Measurements from ENCODE around the gene METTL22.

The METTL22 gene

GRCh38 chr16:8661703-8662102 is 40.2 kb downstream of the METTL22 start:
- in situ Hi-C loops (cut with HindIII; ENCODE audit: low sequenced_read_pairs) = no loop called here

- in situ Hi-C loops (cut with HindIII; ENCODE audit: low sequenced_read_pairs) = no loop called here
Observed at GRCh38 chr16:8663192-8664089, 41.9 kb downstream of the METTL22 start.

- in situ Hi-C loops (cut with HindIII; ENCODE audit: low sequenced_read_pairs) = no loop called here
Observed at GRCh38 chr16:8665529-8665928, 44.0 kb downstream of the METTL22 start.

GRCh38 chr16:8667492-8667891 is 46.0 kb downstream of the METTL22 start:
- in situ Hi-C loops (cut with HindIII; ENCODE audit: low sequenced_read_pairs) = no loop called here

- in situ Hi-C loops (cut with HindIII; ENCODE audit: low sequenced_read_pairs) = no loop called here
Observed at GRCh38 chr16:8668113-8668512, 46.6 kb downstream of the METTL22 start.

GRCh38 chr16:8669481-8669880 is 48.0 kb downstream of the METTL22 start:
- in situ Hi-C loops (cut with HindIII; ENCODE audit: low sequenced_read_pairs) = no loop called here

- in situ Hi-C loops (cut with HindIII; ENCODE audit: low sequenced_read_pairs) = no loop called here
Observed at GRCh38 chr16:8670014-8670560, 48.6 kb downstream of the METTL22 start.

GRCh38 chr16:8673611-8674412 is 52.3 kb downstream of the METTL22 start:
- in situ Hi-C loops (cut with HindIII; ENCODE audit: low sequenced_read_pairs) = no loop called here

- in situ Hi-C loops (cut with HindIII; ENCODE audit: low sequenced_read_pairs) = no loop called here
Observed at GRCh38 chr16:8674413-8675022, 53.0 kb downstream of the METTL22 start, which contains the start of gene ABAT. Gene ABAT (plus strand): TSS chr16:8674617. CDS start chr16:8735740, 61,123 bp downstream.

GRCh38 chr16:8675183-8676159 is 54.0 kb downstream of the METTL22 start:
- in situ Hi-C loops (cut with HindIII; ENCODE audit: low sequenced_read_pairs) = no loop called here

- in situ Hi-C loops (cut with HindIII; ENCODE audit: low sequenced_read_pairs) = no loop called here
Observed at GRCh38 chr16:8676160-8676547, 54.7 kb downstream of the METTL22 start.

- in situ Hi-C loops (cut with HindIII; ENCODE audit: low sequenced_read_pairs) = no loop called here
Observed at GRCh38 chr16:8676737-8677375, 55.4 kb downstream of the METTL22 start.

GRCh38 chr16:8677481-8677880 is 56.0 kb downstream of the METTL22 start:
- in situ Hi-C loops (cut with HindIII; ENCODE audit: low sequenced_read_pairs) = no loop called here

- in situ Hi-C loops (cut with HindIII; ENCODE audit: low sequenced_read_pairs) = no loop called here
Observed at GRCh38 chr16:8678068-8678927, 56.8 kb downstream of the METTL22 start.

- in situ Hi-C loops (cut with HindIII; ENCODE audit: low sequenced_read_pairs) = no loop called here
Observed at GRCh38 chr16:8679151-8679550, 57.7 kb downstream of the METTL22 start.

GRCh38 chr16:8682551-8683259 is 61.2 kb downstream of the METTL22 start:
- in situ Hi-C loops (cut with HindIII; ENCODE audit: low sequenced_read_pairs) = no loop called here

- in situ Hi-C loops (cut with HindIII; ENCODE audit: low sequenced_read_pairs) = no loop called here
Observed at GRCh38 chr16:8683640-8684039, 62.1 kb downstream of the METTL22 start.

- in situ Hi-C loops (cut with HindIII; ENCODE audit: low sequenced_read_pairs) = no loop called here
Observed at GRCh38 chr16:8685617-8686016, 64.1 kb downstream of the METTL22 start.
